ENCODE measurements around the gene PRR16.

GRCh38 chr5:120518581-120518980 lies 54.5 kb downstream of the PRR16 start:
- TF ChIP-seq POLR2AphosphoS5 (IDR thresholded peaks at IDR 0.05): no peak
- no peak for TF ChIP-seq CTCF (IDR thresholded peaks at IDR 0.05)
- TF ChIP-seq POLR2A (IDR thresholded peaks at IDR 0.05): no peak
- TF ChIP-seq EP300 (IDR thresholded peaks at IDR 0.05): no peak

Data from sigmoid colon (tissue), 4 donors.